GM10248 (cell line): ENCODE results near the gene RABGEF1.
A peak's percentile ranks its signal among the peaks of the same experiment; 100 is the strongest.
"Not testable (repeated sequence)": the region's sequence is repeated elsewhere in the genome, so short reads cannot be mapped to it uniquely, and the experiment has no call there.

ENCODE experiments used
- CTCF ChIA-PET: fragments of 300-600 bp; sonication (Branson Sonifier 250); formaldehyde crosslinking; extraction: SDS; loops from one replicate; lab custom pipeline; 2021; ENCODE audit warnings: antibody characterized with exemption; lab: Yijun Ruan, JAX
- POLR2A ChIA-PET: fragments of 350-650 bp; sonication (Branson Sonifier 250); formaldehyde crosslinking; extraction: SDS; loops from one replicate; lab custom pipeline; 2020; ENCODE audit warnings: antibody characterized with exemption; lab: Yijun Ruan, JAX
- DNase-seq: peaks from one replicate; pipeline ENCODE4 v3.0.0; 2012; ENCODE audit errors: extremely low spot score
- CTCF ChIP-seq: IDR thresholded peaks from 2 replicates; pipeline ENCODE4 v1.5.1; 2012; ENCODE audit warnings: mild to moderate bottlenecking, low read depth; ENCODE audit errors: extremely low read depth, missing control alignments, control extremely low read depth

Gene RABGEF1

DNA sequence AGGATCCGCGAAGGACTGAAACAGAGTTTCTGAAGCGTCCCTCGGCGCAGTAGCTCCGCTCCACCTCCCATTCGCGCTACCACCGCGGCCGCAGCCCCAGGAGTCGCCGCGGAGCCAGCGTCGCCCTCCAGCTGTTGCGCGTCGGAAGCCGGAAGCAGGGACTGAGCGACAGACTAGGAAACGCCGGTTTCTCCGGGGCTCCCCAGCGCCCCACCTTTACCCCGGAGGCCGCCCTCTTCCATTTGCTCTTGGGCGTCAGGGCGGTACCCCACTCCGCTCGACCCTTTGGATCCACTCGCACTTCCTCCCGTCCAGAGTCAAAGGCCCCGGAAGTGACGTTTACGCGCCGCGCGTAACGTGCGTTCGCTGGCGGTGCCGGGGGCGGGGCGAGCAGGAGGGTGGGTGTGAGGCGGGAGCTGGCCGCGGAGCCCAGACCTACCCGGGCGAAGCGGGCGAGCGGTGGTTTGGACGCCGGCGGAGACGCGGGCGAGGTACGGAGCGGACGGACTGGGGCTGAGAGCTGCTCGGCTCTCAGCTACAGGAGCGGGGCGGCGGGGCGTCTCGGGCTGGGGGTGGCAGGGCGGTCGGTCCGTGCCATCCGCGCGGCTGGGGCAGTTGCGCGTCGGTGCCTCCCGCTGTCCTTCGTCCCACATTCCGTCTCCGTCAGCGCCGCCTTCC lies at the start of gene RABGEF1:
TSS of gene RABGEF1 (plus strand) at position 432 of the 678 bp plus-strand sequence. CDS start 31,167 bp downstream, outside the sequence.
- peak; percentile 97 for DNase-seq
- CTCF ChIA-PET = interaction anchor here (0.9 to 1.9 kb wide), 5 partner anchors 12 to 256 kb away, joined by 3 to 6 read pairs (median 3); partner anchors contain the start of gene TYW1
- POLR2A ChIA-PET = interaction anchor here (0.7 to 2.1 kb wide), 6 partner anchors 14 to 104 kb away, joined by 3 to 16 read pairs (median 5); no protein-coding TSS in a partner anchor
- TF ChIP-seq CTCF = no peak

DNA sequence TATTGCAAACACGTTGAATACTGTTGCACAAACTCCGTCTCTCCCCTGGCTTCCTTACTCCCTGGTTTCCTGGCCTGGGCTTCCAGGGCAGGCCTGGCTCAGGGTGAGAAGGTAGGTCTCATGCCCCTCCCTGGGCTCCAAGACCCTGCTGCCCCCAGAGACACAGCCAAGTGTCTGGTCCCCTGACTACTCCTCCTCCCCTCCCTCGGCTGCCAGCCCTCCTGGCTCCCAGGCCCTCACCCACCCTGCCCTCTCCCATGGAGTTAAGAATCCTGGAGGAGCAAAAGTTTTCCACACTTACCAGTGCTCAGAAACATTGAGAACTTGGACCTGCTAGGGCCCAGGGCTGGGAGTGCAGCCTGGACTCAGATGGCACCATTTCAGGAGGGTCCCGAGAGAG lies 47.2 kb upstream of the RABGEF1 start:
- CTCF ChIA-PET = interaction anchor here (1.5 kb wide), 1 partner anchor 32 kb away, joined by 3 read pairs; no protein-coding TSS in a partner anchor
- no peak for DNase-seq
- TF ChIP-seq CTCF = no peak
- POLR2A ChIA-PET = no interaction called here

GRCh38 chr7:66694286-66694685 lies 46.2 kb upstream of the RABGEF1 start:
- CTCF ChIA-PET = no interaction called here
- DNase-seq = no peak
- TF ChIP-seq CTCF = no peak
- POLR2A ChIA-PET = no interaction called here

- CTCF ChIA-PET = interaction anchor here (0.8 kb wide), 1 partner anchor 20 kb away, joined by 3 read pairs; no protein-coding TSS in a partner anchor
- POLR2A ChIA-PET, DNase-seq: not testable (repeated sequence)
Measured at GRCh38 chr7:66695417-66695816, 45.1 kb upstream of the RABGEF1 start.

DNA sequence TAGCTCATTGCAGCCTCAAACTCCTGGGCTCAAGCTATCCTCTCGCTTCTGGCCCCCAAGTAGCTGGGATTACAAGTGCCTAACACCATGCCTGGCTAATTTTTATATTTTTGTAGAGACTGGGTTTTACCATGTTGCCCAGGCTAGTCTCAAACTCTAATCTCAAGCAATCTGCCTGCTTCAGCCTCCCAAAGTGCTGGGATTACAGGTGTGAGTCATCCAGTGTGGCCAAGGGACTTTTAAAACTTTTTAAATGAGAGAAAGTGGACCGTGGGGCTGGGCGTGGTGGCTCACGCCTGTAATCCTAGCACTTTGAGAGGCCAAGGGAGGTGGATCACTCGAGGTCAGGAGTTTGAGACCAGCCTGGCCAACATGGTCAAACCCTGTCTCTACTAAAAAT lies 44.4 kb upstream of the RABGEF1 start:
- POLR2A ChIA-PET = interaction anchor here (0.6 kb wide), 1 partner anchor 47 kb away, joined by 7 read pairs; no protein-coding TSS in a partner anchor
- CTCF ChIA-PET, DNase-seq: not testable (repeated sequence)

GRCh38 chr7:66696774-66697191 lies 43.8 kb upstream of the RABGEF1 start:
- ChIA-PET CTCF (no interaction called here), POLR2A (no interaction called here)
- DNase-seq = no peak
- TF ChIP-seq CTCF = no peak

DNA sequence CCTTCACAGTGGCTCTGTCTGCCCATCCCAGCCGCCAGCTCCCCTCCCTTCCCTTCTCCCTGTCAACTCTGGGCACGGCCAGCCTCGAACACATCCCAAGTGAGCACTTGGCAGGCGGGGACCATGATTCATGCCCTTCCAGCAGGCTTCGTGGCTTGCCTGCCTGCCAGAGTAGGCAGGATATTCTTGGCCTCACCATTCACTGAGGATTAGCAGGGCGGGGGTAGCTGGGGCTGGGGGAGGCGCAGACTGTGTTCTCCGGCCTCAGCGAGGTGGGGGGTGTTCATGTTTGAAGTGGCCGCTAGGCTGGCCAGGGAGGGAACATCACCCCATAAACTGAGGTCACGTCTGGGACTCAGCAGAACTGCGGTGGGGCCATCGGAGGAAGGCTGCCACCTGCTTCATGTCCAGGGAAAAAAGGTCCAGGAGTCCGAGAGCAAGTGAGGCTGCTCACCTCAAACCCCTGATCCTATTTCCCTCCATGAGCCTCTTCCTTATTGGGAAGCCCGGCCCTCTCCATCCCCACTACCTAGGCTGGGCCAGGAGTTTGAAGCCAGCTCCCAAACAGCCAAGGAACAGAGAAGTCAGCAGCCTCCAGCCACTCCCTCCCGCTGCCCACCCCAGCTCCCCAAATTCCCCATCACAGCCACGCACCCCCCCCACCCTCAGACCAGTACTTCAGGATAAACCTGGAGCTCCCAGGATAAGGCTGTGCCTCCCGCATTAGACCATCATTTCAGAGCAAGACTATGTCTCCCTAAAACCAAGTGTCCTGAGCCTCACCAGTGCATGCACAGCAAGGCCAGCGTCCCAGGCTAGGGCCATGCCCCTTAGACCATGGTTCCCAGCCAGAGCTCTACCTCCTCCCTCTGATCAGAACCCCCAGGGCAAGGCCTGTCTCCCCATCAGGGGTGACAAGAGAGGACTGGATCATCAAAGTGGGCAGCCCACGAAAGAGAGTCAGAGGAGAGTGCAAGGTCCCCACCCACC lies 42.8 kb upstream of the RABGEF1 start:
- POLR2A ChIA-PET = no interaction called here
- CTCF ChIA-PET = no interaction called here
- TF ChIP-seq CTCF = no peak
- no peak for DNase-seq
